AG04449 (cell line): ENCODE data around the gene LRRC56.
A peak's percentile ranks its signal among the peaks of the same experiment; 100 is the strongest.

Experiments
- CTCF ChIA-PET: fragments of 350-600 bp; formaldehyde crosslinking; extraction: SDS; loops from one replicate; lab custom pipeline; 2021; ENCODE audit warnings: antibody characterized with exemption; lab: Yijun Ruan, JAX
- POLR2A ChIA-PET: fragments of 400-600, 350-600 bp; formaldehyde crosslinking; extraction: SDS; loops from one replicate; lab custom pipeline; 2020; ENCODE audit warnings: antibody characterized with exemption, inconsistent platforms; lab: Yijun Ruan, JAX
- DNase-seq: peaks from one replicate; pipeline ENCODE4 v3.0.0-alpha.2; 2010; ENCODE audit warnings: low read depth, low spot score
- H3K4me3 ChIP-seq: 2 replicates; pipeline ENCODE4 v1.5.1; 2011; ENCODE audit warnings: low read depth, mild to moderate bottlenecking, control low read depth, low read length
- TF ChIP-seq, protein P1 (sequence below): IDR thresholded peaks from one replicate; pipeline ENCODE4 v1.5.1; 2011; ENCODE audit warnings: mild to moderate bottlenecking, moderate library complexity, low read length, control low read depth, inconsistent platforms; ENCODE audit not compliant: insufficient read depth; ENCODE audit errors: missing control alignments

Gene LRRC56

GRCh38 chr11:563812-564578, 26.7 kb downstream of the LRRC56 start:
- ChIA-PET POLR2A (interaction anchor here (0.8 to 1.5 kb wide), 3 partner anchors 28 to 158 kb away, joined by 3 to 5 read pairs (median 4); no protein-coding TSS in a partner anchor), CTCF (interaction anchor here (0.9 to 5.0 kb wide), 6 partner anchors 9 to 163 kb away, joined by 3 to 34 read pairs (median 4); no protein-coding TSS in a partner anchor)
- no peak overlapping the region for H3K4me3 ChIP-seq
- TF ChIP-seq, protein P1, sequence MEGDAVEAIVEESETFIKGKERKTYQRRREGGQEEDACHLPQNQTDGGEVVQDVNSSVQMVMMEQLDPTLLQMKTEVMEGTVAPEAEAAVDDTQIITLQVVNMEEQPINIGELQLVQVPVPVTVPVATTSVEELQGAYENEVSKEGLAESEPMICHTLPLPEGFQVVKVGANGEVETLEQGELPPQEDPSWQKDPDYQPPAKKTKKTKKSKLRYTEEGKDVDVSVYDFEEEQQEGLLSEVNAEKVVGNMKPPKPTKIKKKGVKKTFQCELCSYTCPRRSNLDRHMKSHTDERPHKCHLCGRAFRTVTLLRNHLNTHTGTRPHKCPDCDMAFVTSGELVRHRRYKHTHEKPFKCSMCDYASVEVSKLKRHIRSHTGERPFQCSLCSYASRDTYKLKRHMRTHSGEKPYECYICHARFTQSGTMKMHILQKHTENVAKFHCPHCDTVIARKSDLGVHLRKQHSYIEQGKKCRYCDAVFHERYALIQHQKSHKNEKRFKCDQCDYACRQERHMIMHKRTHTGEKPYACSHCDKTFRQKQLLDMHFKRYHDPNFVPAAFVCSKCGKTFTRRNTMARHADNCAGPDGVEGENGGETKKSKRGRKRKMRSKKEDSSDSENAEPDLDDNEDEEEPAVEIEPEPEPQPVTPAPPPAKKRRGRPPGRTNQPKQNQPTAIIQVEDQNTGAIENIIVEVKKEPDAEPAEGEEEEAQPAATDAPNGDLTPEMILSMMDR, result no peak
- no peak for DNase-seq

DNA sequence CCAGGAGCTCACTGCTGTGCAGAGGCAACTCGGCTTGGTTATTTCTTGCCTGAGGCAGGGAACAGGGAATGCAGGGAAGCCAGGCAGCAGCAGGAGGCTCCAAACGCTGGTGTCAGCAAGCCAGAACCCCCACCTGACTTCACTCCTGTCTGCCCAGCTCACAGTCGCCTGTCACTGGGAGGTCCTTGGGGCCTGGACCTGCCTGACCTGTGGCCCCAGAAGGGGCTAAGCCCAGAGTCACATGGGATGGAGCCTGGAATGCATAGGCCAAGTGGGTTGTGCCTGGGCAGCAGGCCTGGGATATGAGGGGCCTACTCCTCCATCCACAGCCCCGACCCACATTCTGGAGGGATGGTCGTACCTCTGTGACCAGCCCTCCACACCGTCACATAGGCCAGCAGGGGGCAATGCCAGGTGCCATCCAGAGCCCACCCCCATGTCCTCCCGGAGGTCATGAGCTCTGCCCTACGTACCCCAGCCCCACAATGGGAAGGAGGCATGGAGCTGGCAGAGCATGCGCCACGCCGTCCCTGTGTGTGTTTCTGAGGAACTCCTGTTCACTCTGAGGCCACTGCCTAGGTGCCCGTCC, 28.7 kb downstream of the LRRC56 start:
- ChIA-PET POLR2A (interaction anchor here (0.6 to 0.7 kb wide), 2 partner anchors 10 to 128 kb away, joined by 3 read pairs; no protein-coding TSS in a partner anchor), CTCF (interaction anchor here (0.6 to 5.0 kb wide), 3 partner anchors 11 to 226 kb away, joined by 3 to 34 read pairs (median 6); no protein-coding TSS in a partner anchor)
- no peak for DNase-seq
- no peak overlapping the region; the same call in 1 of the 2 replicates for H3K4me3 ChIP-seq
- TF ChIP-seq, protein P1, result no peak

DNA sequence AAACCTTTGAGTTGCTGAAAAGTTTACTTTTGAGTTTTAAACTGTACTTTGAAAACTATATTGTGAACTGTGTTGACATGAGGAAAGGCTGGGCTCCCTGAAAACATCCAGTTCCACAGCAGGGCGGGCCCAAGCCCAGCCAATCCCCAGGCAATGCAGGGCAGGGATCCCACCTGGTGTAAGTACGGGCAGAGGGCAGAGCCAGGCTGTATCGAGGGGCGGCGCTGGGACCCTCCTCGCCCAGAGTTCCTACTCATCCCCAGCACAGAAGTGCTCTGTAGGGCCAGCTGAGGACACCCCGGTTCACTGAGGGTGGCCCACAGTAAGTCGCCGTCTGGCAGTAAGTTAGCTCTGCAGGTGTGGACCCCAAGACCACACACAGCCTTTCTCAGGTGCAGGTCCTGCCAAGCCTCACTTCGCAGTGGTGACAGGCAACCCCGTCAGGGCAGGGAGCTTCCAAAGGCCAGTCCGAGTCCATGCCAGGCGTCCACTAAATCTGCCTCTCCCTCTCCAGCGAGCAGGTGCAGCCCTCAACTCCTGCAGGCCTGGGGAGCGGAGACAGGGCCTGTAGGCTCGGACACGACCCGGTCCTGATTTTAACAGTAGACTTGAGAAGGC, 29.8 kb downstream of the LRRC56 start:
- no peak for DNase-seq
- ChIA-PET CTCF (interaction anchor here (2.2 to 5.0 kb wide), 2 partner anchors 12 to 156 kb away, joined by 6 to 34 read pairs; no protein-coding TSS in a partner anchor), POLR2A (interaction anchor here (0.6 kb wide), 1 partner anchor 126 kb away, joined by 3 read pairs; no protein-coding TSS in a partner anchor)
- TF ChIP-seq, protein P1, result no peak
- peak overlapping the region; percentile 91 for H3K4me3 ChIP-seq

- ChIA-PET CTCF (interaction anchor here (5.0 kb wide), 1 partner anchor 12 kb away, joined by 34 read pairs; no protein-coding TSS in a partner anchor), POLR2A (interaction anchor here (0.9 kb wide), 1 partner anchor 9 kb away, joined by 4 read pairs; no protein-coding TSS in a partner anchor)
- no peak for DNase-seq
- TF ChIP-seq, protein P1, result no peak
- peak overlapping the region; percentile 91 for H3K4me3 ChIP-seq
Measured at GRCh38 chr11:567629-568292, 30.4 kb downstream of the LRRC56 start.

DNA sequence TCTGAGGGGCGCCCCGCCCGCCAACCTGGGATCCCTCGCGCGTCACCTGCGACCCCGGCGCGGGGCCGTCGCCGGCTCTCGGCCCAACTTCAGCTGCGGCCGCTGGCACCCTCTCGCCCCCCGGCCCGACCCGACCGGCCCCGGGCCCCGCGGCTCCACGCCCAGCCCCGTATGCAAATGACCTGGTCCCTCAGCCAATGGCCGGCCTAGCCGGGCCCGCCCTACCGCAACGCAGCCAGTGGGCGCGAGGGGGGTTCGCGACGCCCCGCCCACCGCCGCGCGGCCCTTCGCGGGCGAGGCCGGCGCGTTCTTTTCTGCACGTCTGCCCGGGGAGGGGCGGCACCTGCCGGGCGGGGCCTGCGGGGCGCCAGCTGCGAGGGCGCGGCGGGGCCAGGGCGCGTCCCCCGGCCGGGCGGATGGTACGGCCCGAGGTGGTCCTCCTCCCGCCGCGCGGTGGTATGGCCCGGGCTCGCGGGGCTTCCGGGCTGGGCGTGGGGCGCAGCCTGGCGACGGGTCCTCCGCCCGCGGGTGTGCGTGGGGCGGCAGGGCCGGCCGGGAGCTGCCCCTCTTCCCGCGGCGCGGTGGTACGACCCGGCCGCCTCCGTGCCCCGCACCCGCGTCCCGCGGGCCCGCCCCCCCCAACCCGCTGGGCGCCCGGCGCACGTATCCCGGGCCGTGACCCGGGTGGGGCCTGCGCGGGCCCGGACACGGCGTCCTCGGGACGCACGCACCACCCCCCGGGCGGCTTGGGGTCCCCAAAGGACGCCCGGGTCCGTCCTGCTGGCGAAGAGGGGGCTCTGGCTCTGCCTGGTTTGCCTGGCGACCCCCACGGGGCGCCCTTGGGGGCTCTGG, 31.2 kb downstream of the LRRC56 start:
- TF ChIP-seq, protein P1, result no peak
- H3K4me3 ChIP-seq, result peak overlapping the region; percentile 91
- CTCF ChIA-PET, result interaction anchor here (0.6 to 1.1 kb wide), 2 partner anchors 22 to 280 kb away, joined by 3 read pairs; no protein-coding TSS in a partner anchor
- DNase-seq, result peak; percentile 29
- POLR2A ChIA-PET, result interaction anchor here (0.6 to 0.9 kb wide), 2 partner anchors 10 to 17 kb away, joined by 3 to 4 read pairs; no protein-coding TSS in a partner anchor
